Measurements from ENCODE around the gene SLC19A1. TPM values are rescaled to one million over a fixed set of nuclear protein-coding genes. Genes with fewer than 3 reads are reported as not detected.

Gene SLC19A1
- total RNA-seq, 4 donors from 2014 or later = 3.3 to 27.9 (median 11.4) TPM

- WGBS, 2 donors = 94 to 96% methylated on average over 7 of the region's 7 CpGs
- Histone ChIP-seq H3K4me3 (no peak overlapping the region), H3K4me1 (peaks cover 0 to 36% (median 17%) of the 10 kb centered on the region in 4 donors), H3K36me3 (no peaks in the 10 kb centered on the region), H3K27me3 (no peaks in the 10 kb centered on the region), H3K27ac (no peak overlapping the region), H3K9me3 (no peaks in the 10 kb centered on the region)
- no peak for TF ChIP-seq POLR2A (IDR thresholded peaks at IDR 0.05)
- TF ChIP-seq EP300 (IDR thresholded peaks at IDR 0.05) = peak in 1 of 2 donors; percentile 22
- no peak for DNase-seq (ENCODE audit: low spot score in 2 of 2)
These were observed 89.4 kb downstream of the SLC19A1 start for GRCh38 chr21:45452696-45453307.

DNA sequence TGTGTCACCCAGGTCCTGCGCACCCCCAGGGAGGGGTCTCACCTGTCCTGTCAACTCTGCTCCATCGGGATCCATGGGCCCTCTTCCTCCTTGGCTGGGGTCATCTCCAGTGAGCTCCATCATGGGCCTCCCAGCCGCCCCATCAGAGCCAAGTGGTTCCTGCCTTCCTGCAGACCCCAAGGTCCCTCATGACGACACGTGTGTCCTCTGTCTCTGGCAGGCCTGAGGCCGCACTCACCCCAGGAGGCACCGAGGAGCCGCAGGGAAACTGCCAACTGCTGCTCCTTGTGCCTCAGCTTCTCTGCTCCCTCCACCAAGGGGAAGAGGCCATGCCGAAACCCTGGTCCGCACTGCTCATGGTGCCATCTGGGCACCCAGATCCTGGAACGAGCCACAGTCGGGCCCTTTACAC is 90.5 kb downstream of the SLC19A1 start:
- H3K27ac ChIP-seq = no peak overlapping the region
- no peak for DNase-seq (ENCODE audit: low spot score in 2 of 2)
- no peak for TF ChIP-seq CTCF (IDR thresholded peaks at IDR 0.05)
- TF ChIP-seq EP300 (IDR thresholded peaks at IDR 0.05) = no peak
- no peak for TF ChIP-seq POLR2A (IDR thresholded peaks at IDR 0.05)
- H3K36me3 ChIP-seq = no peaks in the 10 kb centered on the region
- H3K4me1 ChIP-seq = peaks cover 0 to 35% (median 16%) of the 10 kb centered on the region in 4 donors
- peaks cover 0 to 3% (median 0%) of the 10 kb centered on the region in 4 donors for H3K9me3 ChIP-seq
- H3K27me3 ChIP-seq = no peaks in the 10 kb centered on the region
- WGBS, 2 donors = 85 to 97% methylated on average over 11 to 12 of the region's 12 CpGs
- no peak overlapping the region for H3K4me3 ChIP-seq

- Histone ChIP-seq H3K27ac (no peak overlapping the region), H3K4me1 (peaks cover 0 to 29% (median 12%) of the 10 kb centered on the region in 4 donors), H3K4me3 (no peak overlapping the region), H3K27me3 (no peaks in the 10 kb centered on the region), H3K36me3 (no peaks in the 10 kb centered on the region), H3K9me3 (peaks cover 0 to 9% (median 0%) of the 10 kb centered on the region in 4 donors)
- 81 to 82% methylated on average over 17 of the region's 20 CpGs for WGBS, 2 donors
- TF ChIP-seq CTCF (IDR thresholded peaks at IDR 0.05) (no peak), EP300 (IDR thresholded peaks at IDR 0.05) (no peak), POLR2A (IDR thresholded peaks at IDR 0.05) (no peak)
- no peak for DNase-seq (ENCODE audit: low spot score in 2 of 2)
These were observed 91.0 kb downstream of the SLC19A1 start for GRCh38 chr21:45451091-45451740.

- H3K9me3 ChIP-seq = peaks cover 0 to 12% (median 0%) of the 10 kb centered on the region in 4 donors
- WGBS, 2 donors = 62 to 72% methylated on average over 11 of the region's 24 CpGs
- no peak overlapping the region for H3K27ac ChIP-seq
These were observed 91.7 kb downstream of the SLC19A1 start for GRCh38 chr21:45450423-45451090.

More at GRCh38 chr21:45450423-45451090, 91.7 kb downstream of the SLC19A1 start:
- no peaks in the 10 kb centered on the region for H3K36me3 ChIP-seq
- H3K4me1 ChIP-seq = peaks cover 0 to 23% (median 7%) of the 10 kb centered on the region in 4 donors
- TF ChIP-seq CTCF (IDR thresholded peaks at IDR 0.05) (no peak), POLR2A (IDR thresholded peaks at IDR 0.05) (no peak), EP300 (IDR thresholded peaks at IDR 0.05) (no peak)
- DNase-seq (ENCODE audit: low spot score in 2 of 2) = no peak
- no peak overlapping the region for H3K4me3 ChIP-seq
- H3K27me3 ChIP-seq = no peaks in the 10 kb centered on the region

All from tibial nerve (tissue), 4 donors.